Uterus (tissue), 4 donors: Measurements from ENCODE around the gene NLGN3. TPM values are rescaled to one million over a fixed set of nuclear protein-coding genes. Genes with fewer than 3 reads are reported as not detected.

ENCODE experiments used
- DNase-seq, 2 donors: peaks; one replicate each; pipeline ENCODE4 v3.0.0-alpha.2; 2019 to 2020
- H3K27ac ChIP-seq, 2 donors: fragments of 200-600 bp; sonication (generic); 1 replicate in 1 of 2; 2 replicates in 1 of 2; pipeline ENCODE4 v1.5.1; 2016 to 2018
- H3K27me3 ChIP-seq, 2 donors: fragments of 200-600 bp; sonication (generic); one replicate each; pipeline ENCODE4 v1.5.1; 2018 to 2019; ENCODE audit warnings: control low read depth in 1 of 2
- H3K36me3 ChIP-seq, 2 donors: fragments of 200-600 bp; sonication (generic); one replicate each; pipeline ENCODE4 v1.5.1; 2019; ENCODE audit warnings: control low read depth in 1 of 2
- H3K4me1 ChIP-seq, 2 donors: fragments of 200-600 bp; sonication (generic); one replicate each; pipeline ENCODE4 v1.5.1; 2018 to 2019; ENCODE audit warnings: control low read depth in 1 of 2
- H3K4me3 ChIP-seq, 2 donors: fragments of 200-600 bp; sonication (generic); 1 replicate in 1 of 2; 2 replicates in 1 of 2; pipeline ENCODE4 v1.5.1; 2018 to 2019; ENCODE audit warnings: mild to moderate bottlenecking in 1 of 2
- H3K9me3 ChIP-seq, 2 donors: fragments of 200-600 bp; sonication (generic); one replicate each; pipeline ENCODE4 v1.5.1; 2019; ENCODE audit warnings: control low read depth in 1 of 2
- CTCF ChIP-seq, 4 experiments: fragments of 200-600 bp in 2 of 4; fragments of 450-650 bp in 2 of 4; sonication (generic) in 2 of 4; IDR thresholded peaks; one replicate each; pipeline ENCODE4 v1.5.1; 2016 to 2019; ENCODE audit warnings: antibody characterized with exemption in 4 of 4, mild to moderate bottlenecking in 2 of 4, moderate library complexity in 1 of 4
- POLR2A ChIP-seq, 2 donors: fragments of 450-650 bp; IDR thresholded peaks; one replicate each; pipeline ENCODE4 v1.6.1; 2016; ENCODE audit warnings: antibody characterized with exemption in 2 of 2, mild to moderate bottlenecking in 1 of 2, moderate library complexity in 1 of 2
- intact Hi-C: fragments of 100-400 bp; cut with DNase I; formaldehyde crosslinking; loops from one replicate; pipeline ENCODE4 v1.15.1; 2023; ENCODE audit warnings: low total_unique reads
- total RNA-seq, 4 donors: library from RNA; depleted of rRNA in 3 of 4; stranded (reverse); fragments of >200 nt in 3 of 4; gene quantifications; one replicate each; pipeline versions ENCODE4 v1.1.0 to v1.2.4, GENCODE V29; 2014 to 2023
- donor health status: DM: yes; HTN: yes; CAD: no.

NLGN3 gene
- total RNA-seq, 4 donors from 2014 or later: 1.7 to 14.4 (median 5.1) TPM; not detected in 1

- Histone ChIP-seq H3K9me3 (no peaks in the 10 kb centered on the region), H3K4me1 (no peaks in the 10 kb centered on the region), H3K36me3 (no peaks in the 10 kb centered on the region), H3K4me3 (no peak overlapping the region), H3K27me3 (no peaks in the 10 kb centered on the region), H3K27ac (no peak overlapping the region)
- DNase-seq: no peak
- TF ChIP-seq CTCF (IDR thresholded peaks at IDR 0.05): no peak
- no peak for TF ChIP-seq POLR2A (IDR thresholded peaks at IDR 0.05)
- intact Hi-C loops: no loop called here
Measured at GRCh38 chrX:71109051-71109450, 35.6 kb upstream of the NLGN3 start.

DNA sequence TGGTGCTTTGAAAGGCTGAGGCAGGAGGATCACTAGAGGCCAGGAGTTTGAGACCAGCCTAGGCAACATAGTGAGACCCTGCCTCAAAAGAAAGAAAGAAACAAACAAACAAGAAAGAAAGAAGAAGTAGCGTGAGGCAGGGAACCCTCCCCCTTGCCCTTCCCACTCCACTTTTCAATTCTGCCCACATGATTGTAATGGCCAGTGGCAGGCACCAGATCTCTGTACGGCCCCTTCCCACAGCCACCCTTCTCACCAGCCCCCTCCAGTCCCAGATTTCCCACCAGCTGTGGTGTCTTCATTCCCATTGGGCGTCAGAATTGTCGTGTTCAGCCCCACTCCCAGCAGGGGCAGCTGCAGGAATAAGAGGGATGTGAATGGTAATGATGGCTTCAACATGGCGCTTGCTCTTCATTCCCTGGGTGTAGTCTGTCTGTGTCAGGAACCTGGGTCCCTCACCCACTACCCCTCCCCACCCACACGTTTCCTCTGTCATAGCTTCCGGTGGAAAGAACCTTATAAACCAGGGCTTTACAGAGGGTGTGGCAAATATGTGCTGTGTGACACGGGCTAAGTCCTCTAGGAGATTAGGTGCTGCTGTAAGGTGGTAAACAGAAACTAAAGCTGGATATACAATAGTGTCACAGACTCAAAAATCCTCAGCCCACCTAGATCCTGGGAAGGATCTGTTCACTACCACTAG is 33.3 kb upstream of the NLGN3 start, which contains the start of gene IL2RG:
IL2RG (minus strand) TSS at position 437 of the 703 bp plus-strand sequence; CDS start at position 399, 38 bp downstream.
- no peaks in the 10 kb centered on the region for H3K4me1 ChIP-seq
- H3K4me3 ChIP-seq: no peak within 1 kb of the TSS
- no peak for TF ChIP-seq CTCF (IDR thresholded peaks at IDR 0.05)
- no peak for TF ChIP-seq POLR2A (IDR thresholded peaks at IDR 0.05)
- intact Hi-C loops: no loop called here
- H3K9me3 ChIP-seq: no peaks in the 10 kb centered on the region
- no peaks in the 10 kb centered on the region for H3K36me3 ChIP-seq
- H3K27me3 ChIP-seq: no peaks in the 10 kb centered on the region
- no peak within 1 kb of the TSS for H3K27ac ChIP-seq
- no peak for DNase-seq

DNA sequence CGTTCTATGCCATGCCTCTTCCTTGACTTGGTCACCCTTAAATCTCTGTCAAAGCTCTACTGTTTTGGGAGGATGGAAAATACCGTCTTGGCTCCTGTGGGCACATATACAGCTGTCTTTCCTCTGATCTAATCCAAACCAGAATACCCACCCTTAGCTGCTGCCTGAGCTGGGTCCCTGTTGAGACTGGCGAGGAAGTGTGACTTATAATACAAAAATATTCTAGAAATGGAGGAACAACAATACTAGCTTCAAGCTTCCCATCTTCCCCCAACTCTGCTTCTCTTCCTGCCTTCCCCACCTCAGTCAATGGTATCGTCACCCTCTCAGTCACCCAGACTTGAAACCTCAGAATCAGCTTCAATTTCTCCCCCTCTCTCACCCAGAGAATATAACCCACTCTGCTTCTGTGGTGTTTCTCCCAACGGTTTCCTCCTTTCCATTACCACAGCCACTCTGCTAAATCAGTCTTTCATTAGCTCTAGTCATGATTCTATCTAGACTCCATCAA is 32.7 kb upstream of the NLGN3 start:
- intact Hi-C loops: no loop called here
- Histone ChIP-seq H3K9me3 (no peaks in the 10 kb centered on the region), H3K4me1 (no peaks in the 10 kb centered on the region), H3K4me3 (no peak overlapping the region), H3K27ac (no peak overlapping the region), H3K36me3 (no peaks in the 10 kb centered on the region), H3K27me3 (no peaks in the 10 kb centered on the region)
- DNase-seq: no peak
- TF ChIP-seq CTCF (IDR thresholded peaks at IDR 0.05) (no peak), POLR2A (IDR thresholded peaks at IDR 0.05) (no peak)

- Histone ChIP-seq H3K36me3 (no peaks in the 10 kb centered on the region), H3K9me3 (no peaks in the 10 kb centered on the region), H3K4me1 (no peaks in the 10 kb centered on the region), H3K4me3 (no peak overlapping the region), H3K27me3 (no peaks in the 10 kb centered on the region), H3K27ac (peak overlapping the region in 1 of 2 donors; percentile 87)
- no peak for DNase-seq
- intact Hi-C loops: no loop called here
- TF ChIP-seq CTCF (IDR thresholded peaks at IDR 0.05): no peak
- no peak for TF ChIP-seq POLR2A (IDR thresholded peaks at IDR 0.05)
Measured at GRCh38 chrX:71117358-71117757, 27.3 kb upstream of the NLGN3 start.
